Measurements from ENCODE around the gene CFAP61. TPM values are rescaled to one million over a fixed set of nuclear protein-coding genes. Genes with fewer than 3 reads are reported as not detected.

Gene CFAP61
- polyA plus RNA-seq, 1 of the 3 experiments (the other 2 are of a cell fraction): 0.26 TPM

DNA sequence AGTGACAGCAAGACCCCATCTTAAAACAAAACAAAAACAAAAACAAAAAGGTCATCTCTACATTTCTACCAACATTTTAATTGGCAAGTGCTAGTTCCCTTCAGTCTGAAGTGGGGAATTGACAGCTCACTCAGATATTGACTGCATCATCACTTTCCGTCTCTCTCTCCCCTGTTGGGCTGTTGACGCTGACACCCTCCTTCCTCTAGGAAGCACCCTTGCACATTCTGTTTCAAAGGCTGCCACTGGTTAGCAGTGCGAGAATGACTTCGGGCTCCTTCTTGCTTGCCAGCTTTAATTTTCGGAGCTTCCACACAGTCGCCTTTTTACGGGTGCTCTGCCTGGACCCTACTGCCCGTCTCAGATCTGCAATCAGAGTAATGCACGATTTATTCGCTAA lies 218.9 kb downstream of the CFAP61 start:
- H3K4me3 ChIP-seq (ENCODE audit: low read depth in 2 of 2, low read length in 1 of 2): no peak overlapping the region
- H4K20me1 ChIP-seq (ENCODE audit: insufficient read depth): no peaks in the 10 kb centered on the region
- no peak overlapping the region for H2AFZ ChIP-seq (ENCODE audit: low read depth)
- H3K4me2 ChIP-seq: no peak overlapping the region
- H3K79me2 ChIP-seq (ENCODE audit: insufficient read depth): no peaks in the 10 kb centered on the region
- no peak for TF ChIP-seq SIN3A (IDR thresholded peaks at IDR 0.05; ENCODE audit: borderline replicate concordance, low read depth, low read length)
- TF ChIP-seq ELF1 (IDR thresholded peaks at IDR 0.05): no peak
- TF ChIP-seq USF2 (IDR thresholded peaks at IDR 0.05; ENCODE audit: borderline replicate concordance, low read depth, low read length): no peak
- TF ChIP-seq MEF2A (IDR thresholded peaks at IDR 0.05; ENCODE audit: borderline replicate concordance, low read depth): no peak
- TF ChIP-seq FOSL2 (IDR thresholded peaks at IDR 0.05; ENCODE audit: borderline replicate concordance, low read depth): no peak
- no peak for TF ChIP-seq NRF1 (IDR thresholded peaks at IDR 0.05; ENCODE audit: low read depth, low read length)
- no peak for TF ChIP-seq TCF12 (IDR thresholded peaks at IDR 0.05)
- no peak for TF ChIP-seq RFX5 (IDR thresholded peaks at IDR 0.05; ENCODE audit: low read length)
- TF ChIP-seq MXI1 (IDR thresholded peaks at IDR 0.05; ENCODE audit: low read depth, low read length): no peak
- TF ChIP-seq TEAD4 (IDR thresholded peaks at IDR 0.05; ENCODE audit: borderline replicate concordance, insufficient read depth): no peak
- TF ChIP-seq, protein P1, sequence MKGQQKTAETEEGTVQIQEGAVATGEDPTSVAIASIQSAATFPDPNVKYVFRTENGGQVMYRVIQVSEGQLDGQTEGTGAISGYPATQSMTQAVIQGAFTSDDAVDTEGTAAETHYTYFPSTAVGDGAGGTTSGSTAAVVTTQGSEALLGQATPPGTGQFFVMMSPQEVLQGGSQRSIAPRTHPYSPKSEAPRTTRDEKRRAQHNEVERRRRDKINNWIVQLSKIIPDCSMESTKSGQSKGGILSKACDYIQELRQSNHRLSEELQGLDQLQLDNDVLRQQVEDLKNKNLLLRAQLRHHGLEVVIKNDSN (IDR thresholded peaks at IDR 0.05; ENCODE audit: borderline replicate concordance, low read depth): no peak
- TF ChIP-seq RXRA (IDR thresholded peaks at IDR 0.05; ENCODE audit: borderline replicate concordance, low read depth): no peak
- no peak for TF ChIP-seq POLR2AphosphoS5 (IDR thresholded peaks at IDR 0.05; ENCODE audit: low read depth, low read length)
- H3K36me3 ChIP-seq (replicated peaks in 1 of 2; ENCODE audit: control insufficient read depth in 1 of 2, insufficient read depth in 2 of 2, low read length in 1 of 2): no peaks in the 10 kb centered on the region
- ChIA-PET CTCF (interaction anchor here (1.3 kb wide), 1 partner anchor 15 kb away, joined by 5 read pairs; no protein-coding TSS in a partner anchor), POLR2A (interaction anchor here (0.5 kb wide), 1 partner anchor 12 kb away, joined by 3 read pairs; no protein-coding TSS in a partner anchor)
- H3K9ac ChIP-seq: no peak overlapping the region
- no peaks in the 10 kb centered on the region for H3K4me1 ChIP-seq (ENCODE audit: control insufficient read depth in 1 of 2, insufficient read depth in 2 of 2, low read depth in 1 of 2, low read length in 1 of 2)
- H3F3A ChIP-seq (replicated peaks; ENCODE audit: insufficient read depth): no peaks in the 10 kb centered on the region
- no peaks in the 10 kb centered on the region for H3K27me3 ChIP-seq (ENCODE audit: insufficient read depth)
- no peaks in the 10 kb centered on the region for H3K9me3 ChIP-seq
- H3K9me2 ChIP-seq: no peaks in the 10 kb centered on the region
- DNase-seq: no peak
- H3K27ac ChIP-seq (ENCODE audit: low read depth in 2 of 2, low read length in 1 of 2): no peak overlapping the region
- 70% methylated on average over 10 of the region's 10 CpGs for WGBS (ENCODE audit: low lambda C conversion rate)

DNA sequence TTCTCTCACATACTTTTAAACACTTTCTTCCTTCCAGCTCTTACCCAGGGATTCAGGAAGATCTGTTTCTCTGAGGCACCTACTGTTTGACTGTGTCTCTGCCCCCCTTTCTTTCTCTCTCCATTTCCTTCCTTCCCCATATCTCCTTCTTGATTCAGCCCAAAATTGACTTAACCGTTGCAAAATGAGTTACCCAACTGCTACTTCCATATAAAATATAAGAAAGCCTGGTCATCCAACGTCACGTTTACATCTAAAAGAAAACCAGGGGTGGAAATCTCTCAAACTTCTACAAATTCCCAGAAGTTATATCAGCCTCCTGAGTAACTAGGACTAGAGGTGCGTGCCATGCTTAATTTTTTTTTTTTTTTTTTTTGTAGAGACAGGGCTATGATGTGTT lies 220.4 kb downstream of the CFAP61 start:
- Histone ChIP-seq H3F3A (replicated peaks; ENCODE audit: insufficient read depth) (no peaks in the 10 kb centered on the region), H3K36me3 (replicated peaks in 1 of 2; ENCODE audit: control insufficient read depth in 1 of 2, insufficient read depth in 2 of 2, low read length in 1 of 2) (no peaks in the 10 kb centered on the region), H2AFZ (ENCODE audit: low read depth) (no peak overlapping the region), H3K9me2 (no peaks in the 10 kb centered on the region), H3K27ac (ENCODE audit: low read depth in 2 of 2, low read length in 1 of 2) (no peak overlapping the region), H4K20me1 (ENCODE audit: insufficient read depth) (no peaks in the 10 kb centered on the region), H3K9me3 (no peaks in the 10 kb centered on the region), H3K4me3 (ENCODE audit: low read depth in 2 of 2, low read length in 1 of 2) (no peak overlapping the region), H3K9ac (no peak overlapping the region), H3K4me2 (no peak overlapping the region), H3K27me3 (ENCODE audit: insufficient read depth) (no peaks in the 10 kb centered on the region), H3K79me2 (ENCODE audit: insufficient read depth) (no peaks in the 10 kb centered on the region), H3K4me1 (ENCODE audit: control insufficient read depth in 1 of 2, insufficient read depth in 2 of 2, low read depth in 1 of 2, low read length in 1 of 2) (no peaks in the 10 kb centered on the region; a peak in 1 of 4 replicates)
- ChIA-PET CTCF (no interaction called here), POLR2A (no interaction called here)
- no peak for DNase-seq
- 47% methylated on average over 4 of the region's 4 CpGs for WGBS (ENCODE audit: low lambda C conversion rate)
- TF ChIP-seq EP300 (IDR thresholded peaks at IDR 0.05; ENCODE audit: borderline replicate concordance in 1 of 2, low read depth in 1 of 2, low read length in 1 of 2) (no peak), MEF2A (IDR thresholded peaks at IDR 0.05; ENCODE audit: borderline replicate concordance, low read depth) (no peak), YY1 (IDR thresholded peaks at IDR 0.05; ENCODE audit: low read depth) (no peak), JUND (IDR thresholded peaks at IDR 0.05) (no peak), RFX5 (IDR thresholded peaks at IDR 0.05; ENCODE audit: low read length) (no peak), TAF1 (IDR thresholded peaks at IDR 0.05; ENCODE audit: borderline replicate concordance, low read depth, low read length) (no peak), ELF1 (IDR thresholded peaks at IDR 0.05) (no peak), TCF12 (IDR thresholded peaks at IDR 0.05) (no peak), TEAD4 (IDR thresholded peaks at IDR 0.05; ENCODE audit: borderline replicate concordance, insufficient read depth) (no peak), NRF1 (IDR thresholded peaks at IDR 0.05; ENCODE audit: low read depth, low read length) (no peak)
- TF ChIP-seq, protein P2, sequence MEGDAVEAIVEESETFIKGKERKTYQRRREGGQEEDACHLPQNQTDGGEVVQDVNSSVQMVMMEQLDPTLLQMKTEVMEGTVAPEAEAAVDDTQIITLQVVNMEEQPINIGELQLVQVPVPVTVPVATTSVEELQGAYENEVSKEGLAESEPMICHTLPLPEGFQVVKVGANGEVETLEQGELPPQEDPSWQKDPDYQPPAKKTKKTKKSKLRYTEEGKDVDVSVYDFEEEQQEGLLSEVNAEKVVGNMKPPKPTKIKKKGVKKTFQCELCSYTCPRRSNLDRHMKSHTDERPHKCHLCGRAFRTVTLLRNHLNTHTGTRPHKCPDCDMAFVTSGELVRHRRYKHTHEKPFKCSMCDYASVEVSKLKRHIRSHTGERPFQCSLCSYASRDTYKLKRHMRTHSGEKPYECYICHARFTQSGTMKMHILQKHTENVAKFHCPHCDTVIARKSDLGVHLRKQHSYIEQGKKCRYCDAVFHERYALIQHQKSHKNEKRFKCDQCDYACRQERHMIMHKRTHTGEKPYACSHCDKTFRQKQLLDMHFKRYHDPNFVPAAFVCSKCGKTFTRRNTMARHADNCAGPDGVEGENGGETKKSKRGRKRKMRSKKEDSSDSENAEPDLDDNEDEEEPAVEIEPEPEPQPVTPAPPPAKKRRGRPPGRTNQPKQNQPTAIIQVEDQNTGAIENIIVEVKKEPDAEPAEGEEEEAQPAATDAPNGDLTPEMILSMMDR (IDR thresholded peaks at IDR 0.05): no peak
- TF ChIP-seq, protein P3, sequence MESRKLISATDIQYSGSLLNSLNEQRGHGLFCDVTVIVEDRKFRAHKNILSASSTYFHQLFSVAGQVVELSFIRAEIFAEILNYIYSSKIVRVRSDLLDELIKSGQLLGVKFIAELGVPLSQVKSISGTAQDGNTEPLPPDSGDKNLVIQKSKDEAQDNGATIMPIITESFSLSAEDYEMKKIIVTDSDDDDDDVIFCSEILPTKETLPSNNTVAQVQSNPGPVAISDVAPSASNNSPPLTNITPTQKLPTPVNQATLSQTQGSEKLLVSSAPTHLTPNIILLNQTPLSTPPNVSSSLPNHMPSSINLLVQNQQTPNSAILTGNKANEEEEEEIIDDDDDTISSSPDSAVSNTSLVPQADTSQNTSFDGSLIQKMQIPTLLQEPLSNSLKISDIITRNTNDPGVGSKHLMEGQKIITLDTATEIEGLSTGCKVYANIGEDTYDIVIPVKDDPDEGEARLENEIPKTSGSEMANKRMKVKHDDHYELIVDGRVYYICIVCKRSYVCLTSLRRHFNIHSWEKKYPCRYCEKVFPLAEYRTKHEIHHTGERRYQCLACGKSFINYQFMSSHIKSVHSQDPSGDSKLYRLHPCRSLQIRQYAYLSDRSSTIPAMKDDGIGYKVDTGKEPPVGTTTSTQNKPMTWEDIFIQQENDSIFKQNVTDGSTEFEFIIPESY (IDR thresholded peaks at IDR 0.05; ENCODE audit: borderline replicate concordance, low read depth): no peak
- TF ChIP-seq, protein P4, sequence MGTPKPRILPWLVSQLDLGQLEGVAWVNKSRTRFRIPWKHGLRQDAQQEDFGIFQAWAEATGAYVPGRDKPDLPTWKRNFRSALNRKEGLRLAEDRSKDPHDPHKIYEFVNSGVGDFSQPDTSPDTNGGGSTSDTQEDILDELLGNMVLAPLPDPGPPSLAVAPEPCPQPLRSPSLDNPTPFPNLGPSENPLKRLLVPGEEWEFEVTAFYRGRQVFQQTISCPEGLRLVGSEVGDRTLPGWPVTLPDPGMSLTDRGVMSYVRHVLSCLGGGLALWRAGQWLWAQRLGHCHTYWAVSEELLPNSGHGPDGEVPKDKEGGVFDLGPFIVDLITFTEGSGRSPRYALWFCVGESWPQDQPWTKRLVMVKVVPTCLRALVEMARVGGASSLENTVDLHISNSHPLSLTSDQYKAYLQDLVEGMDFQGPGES (IDR thresholded peaks at IDR 0.05; ENCODE audit: low read depth, low read length): no peak
